GM20431 (cell line): ENCODE measurements around the gene TMTC2.

Experiments
- in situ Hi-C: fragments of 300-500 bp; cut with MseI, MboI; formaldehyde crosslinking; loops from one replicate; pipeline ENCODE4 v1.15.0; 2020; ENCODE audit warnings: low sequenced_read_pairs; ENCODE audit not compliant: unreplicated experiment

Gene TMTC2

DNA sequence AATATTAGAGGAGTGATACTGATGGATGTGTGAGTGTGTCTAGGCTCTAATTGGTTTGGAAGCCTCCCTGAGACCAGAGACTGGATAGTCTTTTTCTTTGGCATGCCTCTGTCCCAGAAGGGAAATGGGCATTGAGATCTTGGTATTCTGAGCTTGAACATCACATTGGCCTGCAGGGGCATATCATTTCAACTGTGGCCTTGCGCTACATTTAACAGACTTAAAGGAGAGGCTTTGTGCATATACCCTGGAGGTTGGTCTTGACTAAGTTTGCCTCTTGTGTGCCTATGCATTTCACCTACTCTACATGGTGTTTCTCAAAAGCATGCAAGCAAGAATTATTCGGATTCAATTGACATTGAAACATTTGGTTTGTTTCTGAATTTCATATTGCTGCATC lies 185.4 kb downstream of the TMTC2 start:
- in situ Hi-C loops: no loop called here

DNA sequence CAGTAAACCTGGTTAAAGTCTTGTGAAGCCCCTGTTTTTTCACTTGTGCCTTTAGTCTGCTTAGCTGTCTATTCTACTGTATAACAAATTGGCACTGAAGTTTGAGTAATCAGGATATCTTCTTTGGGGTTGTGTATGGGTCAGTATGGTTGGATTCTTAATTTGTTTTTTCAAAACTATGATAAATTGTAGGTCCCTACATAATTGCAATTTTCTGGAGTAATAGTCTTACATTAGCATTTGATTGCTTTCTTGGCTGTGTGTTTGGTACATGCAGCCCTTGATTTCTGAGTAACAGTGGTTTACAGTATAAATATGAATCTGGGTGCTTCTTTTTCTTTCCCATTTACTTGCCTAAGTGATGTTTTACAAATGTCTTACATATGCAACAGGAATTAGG lies 186.6 kb downstream of the TMTC2 start:
- in situ Hi-C loops: no loop called here

- in situ Hi-C loops: no loop called here
Measured at GRCh38 chr12:82873951-82874350, 187.2 kb downstream of the TMTC2 start.

- in situ Hi-C loops: no loop called here
Measured at GRCh38 chr12:82874945-82875344, 188.2 kb downstream of the TMTC2 start.

DNA sequence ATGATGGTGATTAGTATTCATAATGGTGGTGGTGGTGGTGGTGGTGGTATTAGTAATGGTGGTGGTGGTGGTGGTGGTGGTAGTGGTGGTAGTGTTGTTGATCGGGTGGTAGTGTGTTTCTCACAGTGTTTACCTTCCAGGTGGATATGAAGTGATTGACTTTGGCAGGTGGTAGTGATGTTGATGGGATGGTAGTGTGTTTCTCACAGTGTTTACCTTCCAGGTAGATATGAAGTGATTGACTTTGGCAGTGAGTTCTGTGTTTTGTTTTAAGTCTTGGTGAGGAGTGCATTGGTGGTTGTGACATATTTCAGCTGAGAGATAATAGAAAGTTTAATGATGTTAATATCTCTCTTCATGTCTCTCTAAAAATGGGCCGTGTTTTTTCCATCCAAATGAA lies 189.4 kb downstream of the TMTC2 start:
- in situ Hi-C loops: no loop called here

GRCh38 chr12:82877963-82878362 lies 191.3 kb downstream of the TMTC2 start:
- in situ Hi-C loops: no loop called here

GRCh38 chr12:82880442-82880901 lies 193.8 kb downstream of the TMTC2 start:
- in situ Hi-C loops: no loop called here

- in situ Hi-C loops: no loop called here
Measured at GRCh38 chr12:82883394-82884355, 197.0 kb downstream of the TMTC2 start.

- in situ Hi-C loops: no loop called here
Measured at GRCh38 chr12:82886671-82887340, 200.1 kb downstream of the TMTC2 start.

GRCh38 chr12:82893896-82894295 lies 207.2 kb downstream of the TMTC2 start:
- in situ Hi-C loops: no loop called here

DNA sequence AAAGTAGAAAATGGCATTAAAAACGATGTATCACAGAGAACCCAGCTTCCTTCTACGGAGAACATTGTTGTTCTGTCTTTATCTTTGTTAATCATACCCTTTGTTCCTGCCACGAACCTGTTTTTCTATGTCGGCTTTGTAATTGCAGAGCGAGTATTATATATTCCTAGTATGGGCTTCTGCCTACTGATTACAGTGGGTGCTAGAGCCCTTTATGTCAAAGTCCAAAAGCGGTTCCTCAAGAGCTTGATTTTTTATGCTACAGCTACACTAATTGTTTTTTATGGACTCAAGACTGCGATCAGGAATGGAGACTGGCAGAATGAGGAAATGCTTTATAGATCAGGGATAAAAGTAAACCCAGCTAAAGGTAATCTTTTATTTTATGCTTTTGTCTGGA lies 209.6 kb downstream of the TMTC2 start:
- in situ Hi-C loops: no loop called here

GRCh38 chr12:82896979-82897378 lies 210.3 kb downstream of the TMTC2 start:
- in situ Hi-C loops: no loop called here

GRCh38 chr12:82898441-82898840 lies 211.7 kb downstream of the TMTC2 start:
- in situ Hi-C loops: no loop called here

DNA sequence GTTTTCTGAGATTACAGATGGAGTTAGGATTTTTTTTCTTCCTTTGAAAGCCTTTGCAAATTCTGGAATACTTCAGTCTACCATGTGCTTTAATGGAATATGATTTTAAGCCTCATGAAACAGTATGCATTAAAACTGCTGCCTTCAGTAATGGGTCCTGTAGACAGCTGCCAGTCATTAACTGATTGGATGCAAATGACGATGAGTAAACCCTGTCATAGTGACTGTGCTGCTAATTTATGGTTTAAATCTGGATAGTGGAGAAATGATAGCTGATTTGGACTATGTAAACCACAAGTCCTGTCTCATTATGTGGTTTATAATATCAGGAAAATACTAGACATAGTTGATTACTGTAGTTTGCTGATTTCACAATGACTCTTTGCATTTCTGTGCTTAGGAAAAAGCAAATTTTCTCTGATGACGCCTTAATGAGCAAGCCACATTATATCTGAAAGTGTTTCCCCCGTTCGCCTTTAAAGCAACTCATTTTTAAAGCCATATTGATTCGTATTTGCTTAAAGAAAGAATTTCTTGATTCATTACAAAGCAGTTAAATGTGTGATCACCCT lies 217.6 kb downstream of the TMTC2 start:
- in situ Hi-C loops: no loop called here

- in situ Hi-C loops: no loop called here
Measured at GRCh38 chr12:82910246-82910893, 223.7 kb downstream of the TMTC2 start.

GRCh38 chr12:82912406-82912805 lies 225.7 kb downstream of the TMTC2 start:
- in situ Hi-C loops: no loop called here

GRCh38 chr12:82919388-82920054 lies 232.8 kb downstream of the TMTC2 start:
- in situ Hi-C loops: no loop called here

GRCh38 chr12:82923935-82924334 lies 237.2 kb downstream of the TMTC2 start:
- in situ Hi-C loops: no loop called here

GRCh38 chr12:82926630-82927029 lies 239.9 kb downstream of the TMTC2 start:
- in situ Hi-C loops: no loop called here

DNA sequence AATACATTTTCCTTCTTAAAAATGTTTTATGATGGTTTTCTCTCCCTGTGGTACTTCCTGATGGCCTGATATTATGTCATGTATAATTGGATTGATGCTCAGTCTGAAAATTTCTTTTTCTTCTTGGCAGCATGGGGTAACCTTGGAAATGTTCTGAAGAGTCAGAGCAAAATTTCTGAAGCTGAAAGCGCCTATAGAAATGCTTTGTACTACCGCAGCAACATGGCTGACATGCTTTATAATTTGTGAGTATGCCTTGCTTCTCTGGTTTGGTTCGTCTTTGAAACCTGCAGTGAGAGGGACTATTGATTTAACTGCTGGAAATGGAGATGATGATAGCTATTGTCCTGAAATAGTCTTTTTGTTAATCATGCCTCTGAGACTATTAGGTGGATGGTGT lies 243.6 kb downstream of the TMTC2 start:
- in situ Hi-C loops: no loop called here
